Activated T-cell treated with anti-CD3 and anti-CD28 coated beads, Interleukin-2, amount 50 U/mL, for 4 hours (primary cell): Measurements from ENCODE around the gene PPP1R18. TPM values are rescaled to one million over a fixed set of nuclear protein-coding genes. Genes with fewer than 3 reads are reported as not detected.
A peak's percentile ranks its signal among the peaks of the same experiment; 100 is the strongest.

ENCODE experiments used
- ATAC-seq, 2 donors: fragments of 200-7000 bp; cut with Tn5 transposase; one replicate each; pipeline ENCODE4 v1.10.0; 2021
- DNase-seq: peaks from one replicate; pipeline ENCODE4 v3.0.0-alpha.2; 2020
- H3K27me3 Mint-ChIP-seq: one replicate; pipeline ENCODE4 v1.8.0; 2021; ENCODE audit warnings: low read depth, mixed read lengths
- H3K36me3 Mint-ChIP-seq: one replicate; pipeline ENCODE4 v1.8.0; 2022; ENCODE audit warnings: mixed read lengths; ENCODE audit not compliant: insufficient read depth
- H3K4me1 Mint-ChIP-seq: one replicate; pipeline ENCODE4 v1.8.0; 2021; ENCODE audit warnings: low read depth, mixed read lengths
- H3K4me3 Mint-ChIP-seq: one replicate; pipeline ENCODE4 v1.8.0; 2021; ENCODE audit warnings: mild to moderate bottlenecking, moderate library complexity, mixed read lengths
- H3K9me3 Mint-ChIP-seq: one replicate; pipeline ENCODE4 v1.8.0; 2021; ENCODE audit warnings: mixed read lengths
- total RNA-seq, 3 donors: library from RNA; stranded (reverse); gene quantifications; one replicate each; pipeline ENCODE4 v1.2.1, GENCODE V29; 2021

PPP1R18 gene
- total RNA-seq, 3 donors from 2014 or later = 148 to 176 (median 148) TPM

DNA sequence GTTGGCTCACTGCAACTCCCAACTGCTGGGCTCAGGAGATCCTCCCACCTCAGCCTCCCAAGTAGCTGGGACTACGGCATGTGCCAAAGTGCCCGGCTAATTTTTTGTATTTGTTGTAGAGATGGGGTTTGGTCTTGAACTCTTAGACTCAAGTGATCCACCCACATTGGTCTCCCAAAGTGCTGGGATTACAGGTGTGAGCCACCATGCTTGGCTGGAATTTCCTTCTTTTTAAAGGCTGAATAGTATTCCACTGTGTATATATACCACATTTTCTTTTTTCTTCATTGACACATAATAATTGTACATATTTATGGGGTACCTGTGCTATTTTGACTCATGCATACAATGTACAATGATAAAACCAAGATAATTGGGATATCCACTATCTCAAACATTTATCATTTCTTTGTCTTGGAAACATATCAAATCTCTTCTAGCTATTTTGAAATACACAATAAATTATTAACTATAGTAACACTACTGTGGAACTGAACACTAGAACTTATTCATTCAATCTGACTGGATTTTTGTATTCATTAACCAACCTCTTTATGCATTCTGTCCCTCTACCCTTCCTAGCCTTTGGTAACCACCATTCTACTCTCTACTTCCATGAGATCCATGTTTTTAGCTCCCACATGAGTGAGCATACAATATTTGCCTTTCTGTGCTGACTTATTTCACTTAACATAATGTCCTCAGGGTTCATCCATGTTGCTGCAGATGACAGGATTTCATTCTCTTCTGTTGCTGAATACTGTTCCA lies 22.8 kb upstream of the PPP1R18 start:
- ATAC-seq (no peak), DNase-seq (no peak)
- peaks cover 62% of the 10 kb centered on the region for H3K36me3 Mint-ChIP-seq
- H3K27me3 Mint-ChIP-seq = no peaks in the 10 kb centered on the region
- peaks cover 11% of the 10 kb centered on the region for H3K4me1 Mint-ChIP-seq
- H3K4me3 Mint-ChIP-seq = no peak overlapping the region
- no peaks in the 10 kb centered on the region for H3K9me3 Mint-ChIP-seq

GRCh38 chr6:30707281-30707850 lies 20.9 kb upstream of the PPP1R18 start:
- DNase-seq (no peak), ATAC-seq (no peak)
- Mint-ChIP-seq H3K4me3 (no peak overlapping the region), H3K27me3 (no peaks in the 10 kb centered on the region), H3K4me1 (peaks cover 7% of the 10 kb centered on the region), H3K36me3 (peaks cover 61% of the 10 kb centered on the region), H3K9me3 (no peaks in the 10 kb centered on the region)

DNA sequence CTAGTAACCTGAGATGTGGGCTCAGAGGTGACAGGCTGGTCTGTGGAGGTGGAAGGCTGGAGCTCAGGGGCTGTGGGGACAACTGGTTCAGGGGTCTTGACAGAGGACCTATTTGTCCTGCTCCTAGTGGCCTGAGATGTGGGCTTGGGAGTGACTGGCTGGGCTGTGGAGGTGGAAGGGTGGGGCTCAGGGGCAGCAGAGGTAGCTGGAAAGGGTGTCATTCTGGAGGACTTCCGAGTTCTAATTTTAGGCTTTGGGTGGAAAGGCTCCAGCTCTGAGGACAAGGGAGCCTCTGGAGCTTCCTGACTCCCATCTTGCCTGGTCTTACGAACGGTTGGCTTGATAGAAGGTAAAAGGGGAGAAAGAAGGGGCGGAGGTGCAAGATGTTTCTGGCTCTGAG lies 19.2 kb upstream of the PPP1R18 start:
- Mint-ChIP-seq H3K4me1 (no peaks in the 10 kb centered on the region), H3K9me3 (no peaks in the 10 kb centered on the region), H3K4me3 (no peak overlapping the region), H3K36me3 (peaks cover 48% of the 10 kb centered on the region), H3K27me3 (no peaks in the 10 kb centered on the region)
- DNase-seq (no peak), ATAC-seq (no peak)

GRCh38 chr6:30703821-30704220 lies 17.4 kb upstream of the PPP1R18 start:
- ATAC-seq (no peak), DNase-seq (no peak)
- Mint-ChIP-seq H3K4me1 (no peaks in the 10 kb centered on the region), H3K4me3 (no peak overlapping the region), H3K27me3 (no peaks in the 10 kb centered on the region), H3K9me3 (no peaks in the 10 kb centered on the region), H3K36me3 (peaks cover 53% of the 10 kb centered on the region)

DNA sequence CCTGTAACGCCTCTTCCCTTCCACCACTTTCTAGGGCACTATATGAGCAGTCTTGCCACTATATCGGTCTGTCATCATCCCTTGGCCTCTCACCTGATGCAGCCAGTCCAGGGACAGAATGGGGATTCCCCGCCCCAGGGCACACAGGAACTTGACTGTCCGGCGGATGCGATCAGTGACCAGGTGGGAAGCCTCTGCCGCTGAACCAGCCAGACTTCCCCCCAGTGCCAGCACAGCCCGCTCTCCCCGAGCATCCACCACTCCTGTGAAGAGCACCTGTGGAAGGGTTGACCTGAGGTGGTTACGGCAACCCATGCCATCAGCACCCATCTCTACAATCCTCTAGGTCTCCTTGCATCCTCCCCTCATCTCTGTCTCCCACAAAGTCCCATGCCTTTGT lies 16.6 kb upstream of the PPP1R18 start:
- no peak overlapping the region for H3K4me3 Mint-ChIP-seq
- H3K27me3 Mint-ChIP-seq = no peaks in the 10 kb centered on the region
- no peak for ATAC-seq
- no peaks in the 10 kb centered on the region for H3K9me3 Mint-ChIP-seq
- peaks cover 49% of the 10 kb centered on the region for H3K36me3 Mint-ChIP-seq
- no peaks in the 10 kb centered on the region for H3K4me1 Mint-ChIP-seq
- DNase-seq = no peak

DNA sequence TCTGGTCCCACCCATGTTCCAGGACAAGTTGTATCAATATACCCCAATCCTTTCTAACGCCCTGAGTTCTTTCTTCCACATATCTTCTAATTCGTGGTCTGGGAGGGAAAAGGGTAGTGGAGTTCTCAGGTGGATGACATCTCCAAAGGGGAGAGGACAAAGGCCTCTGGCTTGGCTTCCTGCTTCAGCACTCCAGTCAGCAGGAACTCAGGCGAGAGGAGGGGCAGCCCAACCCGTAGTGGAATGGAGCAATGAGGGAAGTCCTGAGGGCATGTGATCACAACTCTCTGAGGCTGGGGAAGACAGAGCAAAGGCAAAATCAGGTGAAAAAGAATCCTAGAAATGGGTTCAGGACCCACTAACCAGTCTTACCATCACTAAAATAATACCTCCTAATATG lies 13.9 kb upstream of the PPP1R18 start:
- Mint-ChIP-seq H3K27me3 (no peaks in the 10 kb centered on the region), H3K4me3 (no peak overlapping the region), H3K36me3 (peaks cover 34% of the 10 kb centered on the region), H3K9me3 (no peaks in the 10 kb centered on the region), H3K4me1 (no peaks in the 10 kb centered on the region)
- DNase-seq (no peak), ATAC-seq (no peak)

GRCh38 chr6:30696432-30696831 lies 10.0 kb upstream of the PPP1R18 start:
- Mint-ChIP-seq H3K27me3 (no peaks in the 10 kb centered on the region), H3K9me3 (no peaks in the 10 kb centered on the region), H3K4me1 (peaks cover 6% of the 10 kb centered on the region), H3K4me3 (no peak overlapping the region), H3K36me3 (peaks cover 6% of the 10 kb centered on the region)
- ATAC-seq = no peak
- DNase-seq = no peak

DNA sequence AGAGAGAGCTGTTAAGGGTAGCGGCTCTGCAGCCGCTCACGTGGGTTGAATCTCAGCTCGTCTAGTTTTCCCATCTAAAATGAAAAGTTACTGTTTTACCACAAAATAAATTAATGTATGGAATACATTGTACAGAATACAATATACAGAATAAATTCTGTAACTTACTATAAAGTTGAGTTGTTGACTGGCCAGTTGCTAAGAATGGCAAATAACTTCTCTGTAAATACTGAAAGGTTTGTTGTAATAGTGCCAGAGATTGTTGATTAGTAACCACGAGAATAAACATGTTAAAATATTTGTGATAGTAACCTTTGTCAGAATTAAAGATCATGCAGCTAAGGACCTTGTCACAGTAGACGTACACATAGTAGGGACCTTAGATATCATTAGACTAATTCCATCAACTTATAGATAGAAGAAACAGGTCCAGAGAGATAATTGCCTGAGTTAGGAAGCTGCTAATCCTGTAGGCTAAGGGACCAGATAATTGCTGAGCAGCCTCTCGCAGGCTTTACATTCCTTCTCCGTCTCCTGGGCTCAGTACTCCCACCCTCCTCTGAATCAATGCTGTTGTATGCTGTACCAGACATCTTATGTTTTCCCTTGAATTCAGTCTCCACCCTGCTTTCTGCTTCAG lies 4.9 kb upstream of the PPP1R18 start:
- H3K4me3 Mint-ChIP-seq = peak overlapping the region; percentile 82
- ATAC-seq (no peak), DNase-seq (no peak)
- H3K36me3 Mint-ChIP-seq = no peaks in the 10 kb centered on the region
- no peaks in the 10 kb centered on the region for H3K9me3 Mint-ChIP-seq
- H3K4me1 Mint-ChIP-seq = peaks cover 44% of the 10 kb centered on the region
- H3K27me3 Mint-ChIP-seq = no peaks in the 10 kb centered on the region

DNA sequence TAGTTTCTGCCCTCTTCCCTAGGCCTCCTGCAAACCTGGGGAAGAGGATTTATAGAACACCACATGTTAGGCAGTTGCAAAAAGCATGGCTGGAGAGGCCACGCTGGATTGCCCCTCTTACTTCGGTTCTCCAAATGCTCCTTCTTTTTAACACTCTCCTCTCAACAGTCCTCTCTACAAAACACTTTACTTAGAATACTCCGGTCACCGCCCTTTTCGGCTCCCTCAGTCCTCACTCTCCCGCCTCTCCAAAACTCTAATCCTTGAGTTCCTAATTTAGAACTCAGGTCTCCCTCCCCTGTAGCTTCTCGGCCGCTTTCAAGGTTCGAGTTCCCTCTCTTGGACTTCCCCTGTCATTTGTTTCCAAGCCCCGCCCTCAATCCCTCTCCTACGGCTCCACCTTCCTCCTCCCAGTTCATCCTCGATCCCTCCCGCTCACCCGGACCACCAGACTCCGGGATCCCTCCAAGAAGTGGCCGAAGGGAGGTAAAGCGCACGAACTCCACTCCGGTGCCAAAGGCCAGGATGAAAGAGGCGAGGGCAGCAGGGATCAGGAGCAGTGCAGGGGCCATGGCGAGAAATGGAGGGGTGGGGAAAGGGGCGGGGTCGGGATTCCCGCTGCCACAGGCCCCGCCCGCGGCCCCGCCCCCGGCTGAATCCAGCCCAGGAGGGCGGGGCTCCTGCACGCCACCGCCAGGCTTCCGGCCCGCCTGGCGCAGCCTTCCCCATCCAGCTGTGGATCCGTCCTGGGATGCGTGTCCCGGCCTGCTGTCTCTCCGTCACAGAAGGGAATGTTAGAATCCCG lies 4.2 kb upstream of the PPP1R18 start, which contains the start of gene NRM:
NRM (minus strand) TSS at position 582 of the 805 bp plus-strand sequence; CDS start at position 572, 10 bp downstream.
- peaks cover under 1% of the 10 kb centered on the region for H3K36me3 Mint-ChIP-seq
- no peaks in the 10 kb centered on the region for H3K9me3 Mint-ChIP-seq
- DNase-seq (peak; percentile 69), ATAC-seq (peak; percentile 49 to 57)
- H3K4me3 Mint-ChIP-seq = peak within 1 kb of the TSS; percentile 82
- peaks cover 44% of the 10 kb centered on the region for H3K4me1 Mint-ChIP-seq
- H3K27me3 Mint-ChIP-seq = no peaks in the 10 kb centered on the region

DNA sequence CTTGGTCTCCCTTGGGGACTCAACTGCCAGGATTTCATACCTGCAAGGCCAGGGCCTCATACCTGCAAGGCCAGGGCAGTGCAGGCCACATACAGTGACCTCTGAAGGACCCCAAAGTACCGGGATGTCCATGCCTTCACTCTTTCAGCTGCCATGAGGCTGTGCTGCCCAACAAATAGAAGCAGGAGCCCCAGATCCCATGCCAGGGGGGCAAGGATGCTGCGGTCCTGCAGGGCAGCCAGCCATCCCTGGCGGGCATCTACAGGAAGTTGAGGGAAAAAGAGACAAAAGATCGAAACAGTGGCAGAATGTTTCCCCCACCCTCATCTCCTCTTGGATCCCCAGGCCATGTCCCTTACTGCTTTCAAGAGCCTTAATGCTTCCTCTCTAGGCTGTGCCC lies 3.5 kb upstream of the PPP1R18 start:
- no peak for ATAC-seq
- peak overlapping the region; percentile 82 for H3K4me3 Mint-ChIP-seq
- H3K36me3 Mint-ChIP-seq = peaks cover 6% of the 10 kb centered on the region
- no peaks in the 10 kb centered on the region for H3K9me3 Mint-ChIP-seq
- H3K27me3 Mint-ChIP-seq = no peaks in the 10 kb centered on the region
- no peak for DNase-seq
- H3K4me1 Mint-ChIP-seq = peaks cover 44% of the 10 kb centered on the region

GRCh38 chr6:30689022-30689865 lies 2.8 kb upstream of the PPP1R18 start:
- Mint-ChIP-seq H3K9me3 (no peaks in the 10 kb centered on the region), H3K36me3 (peaks cover 9% of the 10 kb centered on the region), H3K27me3 (no peaks in the 10 kb centered on the region), H3K4me1 (peaks cover 44% of the 10 kb centered on the region), H3K4me3 (peak overlapping the region; percentile 100)
- DNase-seq (no peak), ATAC-seq (no peak)

DNA sequence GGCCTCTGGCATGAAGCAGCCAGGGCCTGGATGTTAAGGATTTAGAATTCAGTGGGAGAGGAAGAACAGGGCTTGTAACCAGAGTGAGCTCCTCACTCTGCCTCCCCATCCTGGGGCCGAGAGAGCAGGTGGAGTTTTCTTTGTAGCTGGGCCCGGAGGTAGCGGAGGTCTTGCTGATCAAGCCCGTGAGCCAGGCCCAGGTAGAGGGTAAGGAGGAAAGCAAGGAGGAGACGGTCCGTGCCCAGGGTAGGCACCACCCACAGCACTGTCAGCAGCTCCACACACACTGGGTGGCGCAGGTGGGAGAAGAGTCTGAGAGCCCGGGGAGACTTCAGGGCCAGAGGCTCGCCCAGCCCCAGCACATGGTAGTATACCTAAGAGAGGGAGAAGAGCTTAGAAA lies 2.1 kb upstream of the PPP1R18 start:
- peaks cover 44% of the 10 kb centered on the region for H3K4me1 Mint-ChIP-seq
- peak overlapping the region; percentile 100 for H3K4me3 Mint-ChIP-seq
- H3K27me3 Mint-ChIP-seq = no peaks in the 10 kb centered on the region
- no peaks in the 10 kb centered on the region for H3K9me3 Mint-ChIP-seq
- no peak for ATAC-seq
- peaks cover 14% of the 10 kb centered on the region for H3K36me3 Mint-ChIP-seq
- no peak for DNase-seq

DNA sequence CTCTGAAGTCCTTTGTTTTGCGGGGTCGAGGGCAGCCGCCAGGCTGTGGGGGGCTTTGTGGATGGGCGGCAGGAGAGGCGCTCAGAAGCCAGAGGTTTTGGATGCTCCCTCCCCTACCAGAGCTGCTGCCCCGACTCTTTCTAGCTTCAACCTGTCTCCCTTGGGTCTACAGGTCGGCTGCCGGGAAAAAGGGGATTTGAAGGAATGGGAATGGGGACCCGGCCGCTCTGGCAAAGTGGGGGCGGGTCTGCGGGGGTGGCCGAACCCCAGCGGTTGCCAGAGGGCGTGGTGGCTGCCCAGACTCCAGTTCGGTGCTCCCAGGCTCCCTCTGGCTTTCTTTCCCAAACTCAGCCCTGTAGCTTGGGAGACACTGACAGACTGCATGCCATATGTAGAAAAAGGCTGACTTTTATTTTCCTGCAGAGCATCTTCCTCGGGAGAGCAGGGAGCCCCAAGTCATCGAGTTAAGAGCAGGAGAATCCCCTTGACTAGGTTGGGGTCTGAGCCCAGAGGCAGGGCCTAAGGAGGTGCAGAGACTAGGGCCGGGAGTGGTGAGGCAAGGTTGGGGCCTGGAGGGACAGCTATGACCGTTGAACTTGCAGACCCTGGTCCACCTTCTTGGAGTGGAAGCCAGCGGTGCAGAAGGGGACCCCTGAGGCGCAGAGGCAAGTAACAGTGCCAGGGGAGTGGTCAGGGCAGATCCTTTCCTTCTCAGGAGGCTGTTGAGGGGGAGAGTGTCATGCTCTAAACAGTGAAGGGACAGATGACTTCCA lies 1.4 kb upstream of the PPP1R18 start:
- peaks cover 18% of the 10 kb centered on the region for H3K36me3 Mint-ChIP-seq
- H3K4me1 Mint-ChIP-seq = peaks cover 44% of the 10 kb centered on the region
- H3K27me3 Mint-ChIP-seq = no peaks in the 10 kb centered on the region
- ATAC-seq (no peak), DNase-seq (no peak)
- peak overlapping the region; percentile 100 for H3K4me3 Mint-ChIP-seq
- H3K9me3 Mint-ChIP-seq = no peaks in the 10 kb centered on the region
